Bronchial epithelial cell (primary cell): ENCODE measurements around the gene JAML. TPM values are rescaled to one million over a fixed set of nuclear protein-coding genes. Genes with fewer than 3 reads are reported as not detected.
A peak's percentile ranks its signal among the peaks of the same experiment; 100 is the strongest.

Experiments used
- DNase-seq: peaks from one replicate; pipeline ENCODE4 v3.0.0-alpha.2; 2010; ENCODE audit warnings: low read depth
- FAIRE-seq: peaks from 2 replicates; lab custom pipeline; 2011; peaks lifted over from hg19 to GRCh38; lab: Jason Lieb, UNC
- H3K27me3 ChIP-seq: 2 replicates; pipeline ENCODE4 v1.5.1; 2011; ENCODE audit warnings: low read length; ENCODE audit not compliant: control insufficient read depth, insufficient read depth
- H3K36me3 ChIP-seq: 2 replicates; pipeline ENCODE4 v1.5.1; 2011; ENCODE audit warnings: low read length; ENCODE audit not compliant: control insufficient read depth, insufficient read depth
- H3K4me3 ChIP-seq: 2 replicates; pipeline ENCODE4 v1.5.1; 2011; ENCODE audit warnings: mild to moderate bottlenecking, low read depth, low read length, control low read depth
- total RNA-seq: library from RNA; depleted of rRNA; stranded (reverse); fragments of >200 nt; gene quantifications from 2 replicates; pipeline ENCODE4 v1.2.1, GENCODE V29; 2014
- TF ChIP-seq, protein P1 (sequence below): IDR thresholded peaks from 2 replicates; pipeline ENCODE4 v1.5.1; 2011; ENCODE audit warnings: mild to moderate bottlenecking, moderate library complexity, low read length, control low read depth, inconsistent platforms; ENCODE audit not compliant: insufficient read depth, severe bottlenecking

The JAML gene
- total RNA-seq, 1 donor from 2014 or later: not detected

DNA sequence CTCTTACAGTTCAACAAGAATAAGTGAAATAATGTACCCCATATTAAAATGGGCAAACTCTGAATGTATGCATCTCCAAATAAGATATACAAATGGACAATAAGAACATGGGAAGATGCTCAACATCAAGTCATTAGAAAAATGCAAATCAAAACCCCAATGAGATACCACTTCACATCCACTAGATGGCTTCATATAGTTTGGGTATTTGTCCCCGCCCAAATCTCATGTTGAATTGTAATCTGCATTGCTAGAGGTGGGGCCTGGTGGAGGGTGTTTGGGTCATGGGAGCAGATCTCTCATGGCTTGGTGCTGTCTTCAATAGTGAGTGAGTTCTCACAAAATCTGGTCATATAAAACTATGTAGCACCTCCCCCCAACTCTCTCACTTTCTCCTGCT is 33.6 kb upstream of the JAML start:
- H3K36me3 ChIP-seq: peaks cover 20% of the 10 kb centered on the region

DNA sequence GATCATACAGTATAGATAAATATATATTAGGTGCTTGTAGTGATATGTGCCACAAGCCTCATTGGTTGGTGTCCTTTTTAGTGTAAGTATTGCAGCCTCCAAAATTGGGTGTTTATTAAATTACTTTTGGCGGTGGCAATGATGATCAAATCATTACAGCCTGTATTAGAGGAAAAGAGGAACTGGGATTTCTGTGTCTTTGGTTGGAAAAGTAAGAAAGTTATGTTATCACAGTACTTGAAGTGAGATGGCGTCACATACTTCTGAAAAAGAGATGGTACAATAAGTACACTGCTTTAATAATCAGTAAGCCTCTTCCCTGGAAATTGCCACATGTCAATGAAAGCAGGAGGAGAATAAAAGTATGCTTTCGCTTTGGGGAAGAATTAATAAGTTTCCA is 27.9 kb upstream of the JAML start:
- Histone ChIP-seq H3K4me3 (peak overlapping the region; percentile 72), H3K27me3 (no peaks in the 10 kb centered on the region), H3K36me3 (no peaks in the 10 kb centered on the region)
- FAIRE-seq (no peak), DNase-seq (peak; percentile 23)
- TF ChIP-seq, protein P1, sequence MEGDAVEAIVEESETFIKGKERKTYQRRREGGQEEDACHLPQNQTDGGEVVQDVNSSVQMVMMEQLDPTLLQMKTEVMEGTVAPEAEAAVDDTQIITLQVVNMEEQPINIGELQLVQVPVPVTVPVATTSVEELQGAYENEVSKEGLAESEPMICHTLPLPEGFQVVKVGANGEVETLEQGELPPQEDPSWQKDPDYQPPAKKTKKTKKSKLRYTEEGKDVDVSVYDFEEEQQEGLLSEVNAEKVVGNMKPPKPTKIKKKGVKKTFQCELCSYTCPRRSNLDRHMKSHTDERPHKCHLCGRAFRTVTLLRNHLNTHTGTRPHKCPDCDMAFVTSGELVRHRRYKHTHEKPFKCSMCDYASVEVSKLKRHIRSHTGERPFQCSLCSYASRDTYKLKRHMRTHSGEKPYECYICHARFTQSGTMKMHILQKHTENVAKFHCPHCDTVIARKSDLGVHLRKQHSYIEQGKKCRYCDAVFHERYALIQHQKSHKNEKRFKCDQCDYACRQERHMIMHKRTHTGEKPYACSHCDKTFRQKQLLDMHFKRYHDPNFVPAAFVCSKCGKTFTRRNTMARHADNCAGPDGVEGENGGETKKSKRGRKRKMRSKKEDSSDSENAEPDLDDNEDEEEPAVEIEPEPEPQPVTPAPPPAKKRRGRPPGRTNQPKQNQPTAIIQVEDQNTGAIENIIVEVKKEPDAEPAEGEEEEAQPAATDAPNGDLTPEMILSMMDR: no peak

More for the DNA sequence above, 33.6 kb upstream of the JAML start:
- TF ChIP-seq, protein P1: peak; percentile 37
- Histone ChIP-seq H3K27me3 (no peaks in the 10 kb centered on the region), H3K4me3 (no peak overlapping the region)
- no peak for FAIRE-seq
- DNase-seq: peak; percentile 38

DNA sequence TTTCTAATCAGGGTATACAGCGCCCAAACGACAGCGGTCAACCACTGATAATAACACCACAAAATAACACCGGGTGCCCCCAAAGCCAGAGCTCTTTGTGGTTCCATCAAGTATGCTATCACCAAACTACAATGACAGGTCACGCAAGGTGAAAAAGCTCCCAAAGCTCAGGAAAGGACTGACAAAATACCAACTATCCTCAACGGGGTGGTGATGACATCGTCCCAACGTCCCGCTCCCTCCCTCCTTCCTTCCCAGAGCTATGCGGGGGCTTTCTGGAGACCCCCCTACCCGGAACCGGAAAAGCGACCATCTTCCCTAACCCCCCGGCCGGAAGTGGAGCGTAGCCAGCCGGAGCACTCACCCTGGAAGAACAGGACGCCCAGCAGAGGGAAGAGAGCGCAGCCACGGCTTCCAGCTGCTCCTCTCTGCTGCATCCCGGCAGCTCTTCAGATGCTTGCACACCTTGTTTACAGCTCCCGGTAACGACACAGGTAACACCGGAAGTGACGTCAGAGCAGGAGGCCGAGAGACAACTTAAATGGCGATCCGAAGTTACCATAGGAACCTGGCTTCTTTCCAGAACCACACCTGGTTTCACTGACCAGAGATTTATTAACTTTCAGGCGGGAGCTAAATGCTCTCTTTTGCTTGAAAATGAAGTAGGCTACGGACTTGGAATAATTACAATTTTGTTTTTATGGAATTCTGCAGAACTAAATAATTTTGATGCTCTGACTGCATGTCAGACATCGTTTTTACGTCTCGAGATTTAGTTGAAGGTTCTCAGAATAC is 27.2 kb upstream of the JAML start, which contains the start of gene MPZL3:
Gene MPZL3 (minus strand): TSS at position 508 of the 795 bp plus-strand sequence. CDS start 71 bp downstream, at position 437.
- no peaks in the 10 kb centered on the region for H3K36me3 ChIP-seq
- peak within 1 kb of the TSS; percentile 72 for H3K4me3 ChIP-seq
- no peaks in the 10 kb centered on the region for H3K27me3 ChIP-seq
- TF ChIP-seq, protein P1: no peak
- DNase-seq (peak; percentile 98), FAIRE-seq (peak; percentile 90)

DNA sequence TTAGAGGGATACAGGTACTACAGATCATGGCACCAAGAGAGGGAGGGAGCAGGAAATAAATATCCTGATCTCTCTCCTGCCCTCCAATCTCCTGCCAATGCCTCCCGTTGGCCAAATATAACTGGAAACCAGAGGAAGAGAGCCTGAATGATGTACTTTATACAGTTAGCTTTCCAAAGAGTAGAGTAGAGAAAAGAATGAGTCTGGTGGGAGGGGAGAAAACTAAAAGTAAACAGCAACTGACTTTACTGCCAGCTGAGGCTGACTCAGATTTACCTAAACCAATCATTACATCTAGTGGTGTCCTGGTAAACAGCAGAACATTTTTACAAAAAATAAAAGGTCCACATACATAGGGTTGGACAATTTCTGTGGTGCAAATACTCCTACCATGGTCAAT is 22.2 kb upstream of the JAML start:
- FAIRE-seq (no peak), DNase-seq (peak; percentile 82)
- no peak overlapping the region for H3K4me3 ChIP-seq
- TF ChIP-seq, protein P1: peak; percentile 2
- H3K36me3 ChIP-seq: no peaks in the 10 kb centered on the region
- H3K27me3 ChIP-seq: no peaks in the 10 kb centered on the region

DNA sequence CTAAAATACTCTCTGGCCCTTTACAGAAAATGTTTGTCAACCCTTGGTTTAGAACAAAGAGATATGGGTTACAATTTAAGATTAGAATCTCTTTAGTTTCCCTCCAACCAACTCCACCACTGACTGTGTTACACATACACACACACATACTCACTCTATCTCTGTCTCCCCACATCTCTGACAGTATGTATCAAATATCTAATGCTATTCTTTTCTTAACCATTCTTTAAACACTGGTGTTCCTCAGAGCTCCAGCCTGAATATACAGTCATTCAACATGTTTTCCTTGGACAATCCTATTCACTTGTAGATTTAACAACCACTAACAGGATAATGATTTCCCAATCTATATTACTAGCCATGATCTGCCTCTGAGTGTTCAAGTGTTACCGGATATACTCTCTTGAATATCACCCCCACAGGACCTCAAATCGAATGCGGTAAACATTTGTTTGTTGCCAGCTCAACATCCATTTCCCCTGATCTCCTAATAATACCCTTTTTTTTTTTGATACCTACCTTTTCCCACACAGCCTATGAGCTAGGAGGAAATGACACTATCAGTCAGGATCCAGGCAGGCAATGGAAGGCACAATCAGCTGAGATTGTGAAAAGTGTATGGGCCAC is 21.2 kb upstream of the JAML start:
- Histone ChIP-seq H3K4me3 (no peak overlapping the region), H3K27me3 (no peaks in the 10 kb centered on the region), H3K36me3 (no peaks in the 10 kb centered on the region)
- FAIRE-seq: no peak
- TF ChIP-seq, protein P1: no peak
- peak; percentile 96 for DNase-seq
